ENCODE data around the gene STPG3. TPM values are rescaled to one million over a fixed set of nuclear protein-coding genes. Genes with fewer than 3 reads are reported as not detected.

STPG3 gene
- polyA plus RNA-seq, 1 donor (not counting 4 experiments of a cell fraction or from before 2014, with no cell fraction given), result not detected

DNA sequence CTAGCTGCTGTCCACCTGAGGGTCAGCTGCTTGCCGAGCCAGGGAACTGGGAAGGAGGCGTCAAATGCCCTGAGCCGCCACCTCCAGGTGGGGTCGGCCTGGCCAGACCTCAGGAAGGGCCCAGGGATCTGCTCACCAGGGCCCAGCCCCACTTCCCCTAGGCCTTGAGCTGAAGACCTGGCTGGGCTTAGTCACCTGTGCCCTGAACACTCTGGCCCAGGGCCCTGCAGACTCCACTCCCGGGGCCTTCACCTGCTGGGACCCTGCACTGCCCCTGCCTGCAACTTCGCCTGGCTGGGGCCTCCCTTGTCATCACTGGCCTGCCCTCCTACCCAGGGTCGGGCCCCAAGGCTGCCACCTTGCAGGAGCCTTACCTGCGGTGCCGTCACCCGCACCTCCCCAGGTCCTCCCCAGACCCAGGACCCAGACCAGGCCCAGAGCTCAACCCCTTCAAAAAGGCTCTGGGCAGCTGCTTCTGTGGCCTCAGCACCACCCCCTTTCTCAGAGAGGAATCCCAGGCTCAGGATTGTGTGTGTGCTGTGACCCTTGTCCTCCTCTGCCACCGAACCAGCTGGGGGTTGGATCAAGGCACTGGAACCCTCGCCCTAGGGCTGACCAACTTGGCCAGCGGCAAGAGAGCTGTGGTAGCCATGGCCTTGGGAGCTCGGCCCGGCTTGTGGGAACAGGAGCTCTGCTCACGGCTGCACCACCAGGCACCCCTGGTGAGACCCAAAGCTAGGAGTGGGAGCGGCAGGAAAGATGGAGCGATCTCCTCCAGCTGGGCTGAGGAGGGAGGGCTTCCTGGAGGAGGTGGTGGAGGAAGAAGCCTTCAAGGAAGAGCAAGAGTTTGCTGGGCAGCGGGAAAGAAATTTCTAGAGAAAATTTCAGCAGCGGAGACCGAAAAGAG is 2.9 kb downstream of the STPG3 start:
- H3K36me3 ChIP-seq (ENCODE audit: control insufficient read depth in 2 of 2, extremely low read depth in 1 of 2, insufficient read depth in 2 of 2, low read length in 2 of 2), result peaks cover 5 to 18% of the 10 kb centered on the region in 2 experiments
- H3K9ac ChIP-seq (ENCODE audit: control insufficient read depth, extremely low read depth, insufficient read depth, low read length), result peak overlapping the region; percentile 72
- H3K9me1 ChIP-seq (ENCODE audit: control insufficient read depth, extremely low read depth, insufficient read depth, low read length), result no peaks in the 10 kb centered on the region
- H3K4me1 ChIP-seq (ENCODE audit: control insufficient read depth, extremely low read depth, insufficient read depth, low read length), result peaks cover 15% of the 10 kb centered on the region
- dilution Hi-C loops (cut with MboI; ENCODE audit: extremely low pct_ligation_motif_present, low sequenced_read_pairs), result no loop called here
- H4K20me1 ChIP-seq (ENCODE audit: control insufficient read depth, extremely low read depth, insufficient read depth, low read length), result no peaks in the 10 kb centered on the region
- H3K27me3 ChIP-seq (ENCODE audit: control insufficient read depth, extremely low read depth, insufficient read depth, low read length), result no peaks in the 10 kb centered on the region
- no peak for TF ChIP-seq CTCF (optimal IDR thresholded peaks at IDR 0.05 in 1 of 3, IDR thresholded peaks at IDR 0.05 in 1 of 3, conservative IDR thresholded peaks at IDR 0.05 in 1 of 3; ENCODE audit: extremely low read depth in 1 of 3, insufficient read depth in 2 of 3, low read length in 3 of 3)
- H2AFZ ChIP-seq (ENCODE audit: control insufficient read depth, low read length), result peak overlapping the region; percentile 95
- DNase-seq (ENCODE audit: low read depth, low spot score) (no peak), FAIRE-seq (no peak)
- peaks cover 24% of the 10 kb centered on the region for H3K79me2 ChIP-seq (ENCODE audit: control insufficient read depth, insufficient read depth, low read length)
- H3K27ac ChIP-seq (ENCODE audit: control insufficient read depth, insufficient read depth, low read length), result no peak overlapping the region
- peak overlapping the region; percentile 80 to 97 (median 81) for H3K4me3 ChIP-seq (ENCODE audit: control insufficient read depth in 2 of 3, extremely low read depth in 1 of 3, insufficient read depth in 2 of 3, low read depth in 1 of 3, low read length in 3 of 3)
- peak overlapping the region; percentile 93 for H3K4me2 ChIP-seq (ENCODE audit: control insufficient read depth, extremely low read depth, insufficient read depth, low read depth, low read length)
- no peaks in the 10 kb centered on the region for H3K9me3 ChIP-seq (ENCODE audit: control insufficient read depth, low read depth, low read length)

- Histone ChIP-seq H3K9me3 (ENCODE audit: control insufficient read depth, low read depth, low read length) (no peaks in the 10 kb centered on the region), H3K36me3 (ENCODE audit: control insufficient read depth in 2 of 2, extremely low read depth in 1 of 2, insufficient read depth in 2 of 2, low read length in 2 of 2) (peaks cover 8 to 22% of the 10 kb centered on the region in 2 experiments), H2AFZ (ENCODE audit: control insufficient read depth, low read length) (peak within 1 kb of the TSS; percentile 95), H3K9me1 (ENCODE audit: control insufficient read depth, extremely low read depth, insufficient read depth, low read length) (no peaks in the 10 kb centered on the region), H3K4me1 (ENCODE audit: control insufficient read depth, extremely low read depth, insufficient read depth, low read length) (peaks cover 15% of the 10 kb centered on the region), H3K27ac (ENCODE audit: control insufficient read depth, insufficient read depth, low read length) (peak within 1 kb of the TSS; percentile 58), H3K9ac (ENCODE audit: control insufficient read depth, extremely low read depth, insufficient read depth, low read length) (peak within 1 kb of the TSS; percentile 83), H3K4me2 (ENCODE audit: control insufficient read depth, extremely low read depth, insufficient read depth, low read depth, low read length) (peak within 1 kb of the TSS; percentile 93), H3K27me3 (ENCODE audit: control insufficient read depth, extremely low read depth, insufficient read depth, low read length) (no peaks in the 10 kb centered on the region), H3K4me3 (ENCODE audit: control insufficient read depth in 2 of 3, extremely low read depth in 1 of 3, insufficient read depth in 2 of 3, low read depth in 1 of 3, low read length in 3 of 3) (peak within 1 kb of the TSS; percentile 81 to 97 (median 84)), H4K20me1 (ENCODE audit: control insufficient read depth, extremely low read depth, insufficient read depth, low read length) (no peaks in the 10 kb centered on the region), H3K79me2 (ENCODE audit: control insufficient read depth, insufficient read depth, low read length) (peaks cover 26% of the 10 kb centered on the region)
- FAIRE-seq (no peak), DNase-seq (ENCODE audit: low read depth, low spot score) (no peak)
- TF ChIP-seq EZH2 (IDR thresholded peaks at IDR 0.05; ENCODE audit: low read length), result no peak
- peak in 1 of 3 experiments; percentile 10 for TF ChIP-seq CTCF (optimal IDR thresholded peaks at IDR 0.05 in 1 of 3, IDR thresholded peaks at IDR 0.05 in 1 of 3, conservative IDR thresholded peaks at IDR 0.05 in 1 of 3; ENCODE audit: extremely low read depth in 1 of 3, insufficient read depth in 2 of 3, low read length in 3 of 3)
- dilution Hi-C loops (cut with MboI; ENCODE audit: extremely low pct_ligation_motif_present, low sequenced_read_pairs), result no loop called here
These were observed 3.8 kb downstream of the STPG3 start, which contains the start of gene NELFB for GRCh38 chr9:137254624-137255447. Gene NELFB (plus strand): TSS chr9:137255327.
